HFFc6 (cell line): ENCODE measurements around the gene CCM2. TPM values are rescaled to one million over a fixed set of nuclear protein-coding genes. Genes with fewer than 3 reads are reported as not detected.
"Not testable (repeated sequence)": the region's sequence is repeated elsewhere in the genome, so short reads cannot be mapped to it uniquely, and the experiment has no call there.

Experiments used
- DNase-seq: peaks from one replicate; pipeline ENCODE4 v3.0.0-alpha.2; 2018
- H3K27ac Mint-ChIP-seq: 2 replicates; pipeline ENCODE4 v1.8.0; 2020; ENCODE audit warnings: mild to moderate bottlenecking, mixed read lengths
- H3K27me3 Mint-ChIP-seq: 2 replicates; pipeline ENCODE4 v1.8.0; 2021; ENCODE audit warnings: mild to moderate bottlenecking, moderate library complexity, mixed read lengths; ENCODE audit not compliant: insufficient read depth
- H3K36me3 Mint-ChIP-seq: 2 replicates; pipeline ENCODE4 v1.8.0; 2021; ENCODE audit warnings: low read depth, mixed read lengths
- H3K4me1 Mint-ChIP-seq: 2 replicates; pipeline ENCODE4 v1.8.0; 2020; ENCODE audit warnings: low read depth, mixed read lengths
- H3K4me3 Mint-ChIP-seq: 2 replicates; pipeline ENCODE4 v1.8.0; 2020; ENCODE audit warnings: mild to moderate bottlenecking, moderate library complexity, mixed read lengths
- H3K9me3 Mint-ChIP-seq: 2 replicates; pipeline ENCODE4 v1.8.0; 2020; ENCODE audit warnings: mild to moderate bottlenecking, mixed read lengths
- total RNA-seq, 6 experiments: library from RNA; stranded (reverse); fragmentation: NEBNext Ultra II Directional; extraction: Animal tissue kit (Norgen Biotek cat#: 25700); gene quantifications; 2 replicates in 1 of 6; 3 replicates in 5 of 6; pipeline ENCODE4 v1.2.3, GENCODE V29; 2021
- TF ChIP-seq, protein P1 (sequence below): fragments of 200-600 bp; sonication (generic); IDR thresholded peaks from 2 replicates; pipeline ENCODE4 v1.5.0; 2021; ENCODE audit warnings: antibody characterized with exemption, mild to moderate bottlenecking

CCM2 gene
- total RNA-seq, 6 experiments from 2014 or later = 50.3 to 57.4 (median 52.7) TPM

DNA sequence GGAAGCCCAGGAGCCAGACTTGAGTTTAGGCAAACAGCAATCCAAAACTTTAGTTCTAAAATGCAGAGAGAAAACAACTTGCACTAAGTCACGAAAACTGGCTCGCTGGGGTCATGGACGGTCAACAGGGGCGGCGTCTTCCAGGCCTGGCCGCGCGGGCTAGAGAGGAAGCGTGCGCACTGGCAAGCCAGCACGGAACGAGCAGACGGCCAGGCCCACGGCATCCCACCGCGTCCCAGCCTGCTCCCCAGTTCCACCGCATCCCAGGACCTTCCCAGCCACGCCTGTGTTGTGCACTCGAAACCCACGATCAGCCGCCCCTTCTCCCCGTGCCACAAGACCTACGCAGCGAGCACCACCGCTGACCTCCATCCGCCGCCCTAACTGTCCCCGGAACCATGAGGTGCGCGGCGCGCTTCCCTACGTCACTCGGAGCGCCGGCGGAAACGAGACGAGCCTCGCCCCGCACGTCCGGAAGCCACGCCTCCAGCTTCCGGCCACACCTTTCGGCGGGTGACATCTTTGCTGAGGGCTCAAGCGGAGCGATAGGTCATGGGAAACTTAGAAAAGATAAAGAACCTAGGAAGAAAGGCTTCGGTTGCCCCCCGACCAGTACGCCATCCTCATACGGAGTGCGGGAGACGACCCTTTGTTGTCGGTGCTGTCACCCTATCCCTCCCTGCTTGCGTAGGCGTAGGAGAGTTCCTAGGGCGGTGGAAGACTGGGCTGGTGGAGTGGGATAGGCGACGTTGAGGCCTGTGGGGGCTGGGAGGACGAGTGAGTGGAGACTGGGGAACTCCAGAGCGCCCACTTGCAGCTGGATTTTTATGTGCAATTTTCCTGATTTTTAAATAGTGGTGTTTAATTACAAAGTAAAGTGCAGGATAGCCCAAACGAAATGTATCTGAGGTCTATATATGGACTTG, 111.6 kb downstream of the CCM2 start, which contains the start of gene TBRG4:
TBRG4 (minus strand) TSS at position 400 of the 926 bp plus-strand sequence. CDS start 2,460 bp downstream, outside the sequence.
- TF ChIP-seq, protein P1, sequence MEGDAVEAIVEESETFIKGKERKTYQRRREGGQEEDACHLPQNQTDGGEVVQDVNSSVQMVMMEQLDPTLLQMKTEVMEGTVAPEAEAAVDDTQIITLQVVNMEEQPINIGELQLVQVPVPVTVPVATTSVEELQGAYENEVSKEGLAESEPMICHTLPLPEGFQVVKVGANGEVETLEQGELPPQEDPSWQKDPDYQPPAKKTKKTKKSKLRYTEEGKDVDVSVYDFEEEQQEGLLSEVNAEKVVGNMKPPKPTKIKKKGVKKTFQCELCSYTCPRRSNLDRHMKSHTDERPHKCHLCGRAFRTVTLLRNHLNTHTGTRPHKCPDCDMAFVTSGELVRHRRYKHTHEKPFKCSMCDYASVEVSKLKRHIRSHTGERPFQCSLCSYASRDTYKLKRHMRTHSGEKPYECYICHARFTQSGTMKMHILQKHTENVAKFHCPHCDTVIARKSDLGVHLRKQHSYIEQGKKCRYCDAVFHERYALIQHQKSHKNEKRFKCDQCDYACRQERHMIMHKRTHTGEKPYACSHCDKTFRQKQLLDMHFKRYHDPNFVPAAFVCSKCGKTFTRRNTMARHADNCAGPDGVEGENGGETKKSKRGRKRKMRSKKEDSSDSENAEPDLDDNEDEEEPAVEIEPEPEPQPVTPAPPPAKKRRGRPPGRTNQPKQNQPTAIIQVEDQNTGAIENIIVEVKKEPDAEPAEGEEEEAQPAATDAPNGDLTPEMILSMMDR = peak; percentile 57
- peak within 1 kb of the TSS; percentile 95 for H3K4me3 Mint-ChIP-seq
- H3K36me3 Mint-ChIP-seq = peaks cover 17% of the 10 kb centered on the region; the same call in 1 of the 2 replicates

DNA sequence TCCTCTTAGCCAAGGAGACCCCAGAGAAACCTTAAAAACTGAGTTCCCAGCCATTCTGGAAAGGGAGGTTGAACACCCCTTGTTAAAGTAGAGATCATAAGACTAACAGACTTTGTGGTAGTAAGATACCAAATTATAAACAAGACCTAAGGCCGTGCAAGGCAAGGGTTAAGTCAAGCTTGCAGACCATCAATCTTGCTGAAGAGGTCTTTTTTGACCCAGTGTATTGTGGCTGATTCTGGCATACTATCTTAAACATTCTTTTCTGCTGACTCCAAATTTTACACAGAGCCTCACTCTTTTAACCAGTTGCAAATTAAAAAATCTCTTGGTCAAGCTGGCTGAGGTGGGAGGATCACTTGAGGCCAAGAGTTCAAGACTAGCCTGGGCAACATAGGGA, 112.6 kb downstream of the CCM2 start:
- H3K36me3 Mint-ChIP-seq = peaks cover 13% of the 10 kb centered on the region; the same call in 1 of the 2 replicates
- H3K4me1 Mint-ChIP-seq = peaks cover 35% of the 10 kb centered on the region
- peak; percentile 18 for DNase-seq
- H3K9me3 Mint-ChIP-seq = no peaks in the 10 kb centered on the region
- H3K27me3 Mint-ChIP-seq = peaks cover 10% of the 10 kb centered on the region
- H3K4me3 Mint-ChIP-seq = peak overlapping the region; percentile 95
- peak overlapping the region; percentile 96 for H3K27ac Mint-ChIP-seq
- TF ChIP-seq, protein P1 = no peak

More for the DNA sequence above, 111.6 kb downstream of the CCM2 start, which contains the start of gene TBRG4:
- no peaks in the 10 kb centered on the region for H3K9me3 Mint-ChIP-seq
- DNase-seq = peak; percentile 87
- peaks cover 39% of the 10 kb centered on the region for H3K4me1 Mint-ChIP-seq
- H3K27me3 Mint-ChIP-seq = peaks cover 7% of the 10 kb centered on the region
- peak within 1 kb of the TSS; percentile 96 for H3K27ac Mint-ChIP-seq

DNA sequence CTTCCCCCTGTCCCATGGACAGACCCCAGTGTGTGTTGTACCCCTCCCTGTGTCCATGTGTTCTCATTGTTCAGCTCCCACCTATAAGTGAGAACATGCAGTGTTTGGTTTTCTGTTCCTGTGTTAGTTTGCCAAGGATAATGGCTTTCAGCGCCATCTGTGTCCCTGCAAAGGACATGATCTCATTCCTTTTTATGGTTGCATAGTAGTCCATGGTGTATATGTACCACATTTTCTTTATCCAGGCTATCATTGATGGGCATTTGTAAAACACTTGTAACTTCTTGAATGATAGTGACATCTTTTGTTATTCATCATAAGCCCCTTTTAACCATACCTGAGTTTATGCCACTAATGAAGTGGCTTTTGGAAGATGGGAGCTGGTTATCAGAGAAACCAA, 114.3 kb downstream of the CCM2 start:
- DNase-seq, H3K27ac Mint-ChIP-seq, H3K4me3 Mint-ChIP-seq, H3K9me3 Mint-ChIP-seq, H3K36me3 Mint-ChIP-seq: not testable (repeated sequence)
- Mint-ChIP-seq H3K4me1 (peaks cover 22% of the 10 kb centered on the region), H3K27me3 (peaks cover 15% of the 10 kb centered on the region)

DNA sequence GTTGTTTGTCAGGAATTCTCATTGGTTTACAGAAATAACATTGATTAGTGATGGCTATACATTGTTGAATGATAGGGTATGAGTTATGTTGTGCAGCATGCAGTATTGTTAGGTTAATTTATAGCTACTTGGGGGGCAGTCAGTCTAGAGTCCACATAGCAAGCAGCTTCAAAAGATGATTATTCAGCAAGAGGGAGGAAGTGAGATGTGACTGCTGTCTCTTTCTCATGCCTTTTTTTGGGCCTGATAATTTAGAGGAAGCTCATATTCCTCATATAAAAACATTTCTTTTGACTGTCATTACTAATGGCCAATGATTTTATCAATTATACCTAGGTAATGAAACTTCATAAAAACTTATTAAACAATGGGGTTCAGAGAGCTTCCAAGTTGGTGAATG, 114.9 kb downstream of the CCM2 start:
- Mint-ChIP-seq H3K9me3 (no peaks in the 10 kb centered on the region), H3K4me1 (peaks cover 20% of the 10 kb centered on the region), H3K27me3 (peaks cover 18% of the 10 kb centered on the region), H3K4me3 (no peak overlapping the region), H3K36me3 (peaks cover 7% of the 10 kb centered on the region; the same call in 1 of the 2 replicates), H3K27ac (no peak overlapping the region)
- no peak for DNase-seq
- TF ChIP-seq, protein P1 = no peak

DNA sequence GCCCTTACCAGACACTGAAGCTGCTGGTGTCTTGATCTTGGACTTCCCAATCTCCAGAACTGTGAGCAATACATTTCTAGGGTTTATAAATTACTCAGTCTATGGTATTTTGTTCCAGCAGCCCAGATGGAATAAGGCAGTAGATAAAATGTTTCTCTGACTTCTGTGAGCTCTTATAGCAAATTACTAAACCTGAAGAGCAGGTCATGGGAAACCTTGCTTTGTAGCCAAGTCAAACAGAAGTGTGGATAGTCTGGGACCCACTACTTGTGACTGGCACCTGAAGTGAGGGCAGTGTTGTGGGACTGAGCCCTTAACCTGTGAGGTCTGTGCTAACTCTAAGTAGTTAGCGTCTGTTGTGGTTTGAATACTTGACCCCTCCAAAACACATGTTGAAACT, 116.0 kb downstream of the CCM2 start:
- Mint-ChIP-seq H3K27ac (no peak overlapping the region), H3K4me1 (peaks cover 15% of the 10 kb centered on the region), H3K27me3 (peaks cover 19% of the 10 kb centered on the region), H3K36me3 (no peaks in the 10 kb centered on the region), H3K9me3 (no peaks in the 10 kb centered on the region), H3K4me3 (no peak overlapping the region)
- DNase-seq = no peak
- TF ChIP-seq, protein P1 = no peak

DNA sequence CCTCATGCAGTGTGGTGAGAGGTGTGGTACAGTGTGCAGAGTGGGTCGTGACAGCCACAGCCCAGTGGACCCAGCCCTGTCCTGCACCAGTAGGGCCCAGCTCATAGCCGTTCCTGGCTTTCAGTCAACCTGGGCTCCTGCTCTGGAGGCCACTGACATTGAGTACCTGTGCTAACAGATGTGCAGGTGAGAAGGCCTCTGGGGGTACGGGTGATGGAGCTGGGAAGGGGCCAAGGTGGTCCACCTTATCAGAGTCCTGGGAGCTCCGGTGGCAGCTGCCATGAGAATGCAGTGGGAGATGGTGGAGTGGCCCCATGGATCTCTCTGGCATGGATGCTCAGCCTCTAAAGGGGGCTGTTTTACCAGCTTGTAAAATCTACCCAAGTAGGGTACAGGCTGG, 117.6 kb downstream of the CCM2 start:
- H3K9me3 Mint-ChIP-seq = no peaks in the 10 kb centered on the region

More for the DNA sequence above, 117.6 kb downstream of the CCM2 start:
- TF ChIP-seq, protein P1 = no peak
- no peak for DNase-seq
- H3K36me3 Mint-ChIP-seq = no peaks in the 10 kb centered on the region
- H3K4me1 Mint-ChIP-seq = peaks cover 6% of the 10 kb centered on the region
- peaks cover 19% of the 10 kb centered on the region for H3K27me3 Mint-ChIP-seq
- no peak overlapping the region for H3K4me3 Mint-ChIP-seq
- H3K27ac Mint-ChIP-seq = no peak overlapping the region
